SK-N-SH (cell line): ENCODE measurements around the gene PFAS. TPM values are rescaled to one million over a fixed set of nuclear protein-coding genes. Genes with fewer than 3 reads are reported as not detected.

Experiments
- CTCF ChIA-PET: fragments of 300-600, 350-600 bp; formaldehyde crosslinking; extraction: SDS; loops from one replicate; lab custom pipeline; 2021; lab: Yijun Ruan, JAX
- POLR2A ChIA-PET: fragments of 350-600 bp; sonication (Branson Sonifier 250); formaldehyde crosslinking; extraction: SDS; loops from one replicate; lab custom pipeline; 2020; ENCODE audit warnings: antibody characterized with exemption, inconsistent platforms; lab: Yijun Ruan, JAX
- DNase-seq: peaks from one replicate; pipeline ENCODE4 v3.0.0; 2012
- H2AFZ ChIP-seq: fragments of 200-600 bp; sonication (generic); 2 replicates; pipeline ENCODE4 v1.8.1; 2016; ENCODE audit warnings: antibody characterized with exemption, mild to moderate bottlenecking, low read depth
- H3F3A ChIP-seq: fragments of 200-600 bp; sonication (generic); replicated peaks from 2 replicates; pipeline ENCODE3; 2016; ENCODE audit warnings: antibody characterized with exemption, mild to moderate bottlenecking; ENCODE audit not compliant: insufficient read depth
- H3K27ac ChIP-seq, 2 experiments: fragments of 200-500 bp in 1 of 2; fragments of 200-600 bp in 1 of 2; sonication (Bioruptor generic) in 1 of 2; sonication (generic), shearing (Covaris generic) in 1 of 2; 2 replicates each; pipeline versions ENCODE4 v1.5.1 to v1.6.1; 2014 to 2016; ENCODE audit warnings: low read depth in 2 of 2, inconsistent platforms in 1 of 2, low read length in 1 of 2, mild to moderate bottlenecking in 1 of 2, mixed read lengths in 1 of 2
- H3K27me3 ChIP-seq: fragments of 200-600 bp; sonication (generic), shearing (Covaris generic); 2 replicates; pipeline ENCODE4 v1.6.1; 2016; ENCODE audit warnings: mixed run types; ENCODE audit not compliant: insufficient read depth
- H3K36me3 ChIP-seq, 2 experiments: fragments of 200-500 bp in 1 of 2; fragments of 200-600 bp in 1 of 2; sonication (Bioruptor generic) in 1 of 2; sonication (generic) in 1 of 2; replicated peaks in 1 of 2; 2 replicates each; pipeline versions ENCODE3 to v1.5.1; 2014 to 2016; ENCODE audit warnings: low read length in 1 of 2, mild to moderate bottlenecking in 1 of 2; ENCODE audit not compliant: insufficient read depth in 2 of 2, control insufficient read depth in 1 of 2
- H3K4me1 ChIP-seq, 2 experiments: fragments of 200-500 bp in 1 of 2; fragments of 200-600 bp in 1 of 2; sonication (Bioruptor generic) in 1 of 2; sonication (generic), shearing (Covaris generic) in 1 of 2; 2 replicates each; pipeline versions ENCODE4 v1.5.1 to v1.6.1; 2014 to 2016; ENCODE audit warnings: low read depth in 1 of 2, low read length in 1 of 2, mixed run types in 1 of 2; ENCODE audit not compliant: insufficient read depth in 2 of 2, control insufficient read depth in 1 of 2
- H3K4me2 ChIP-seq: fragments of 200-600 bp; sonication (generic), shearing (Covaris generic); 2 replicates; pipeline ENCODE4 v1.6.1; 2017; ENCODE audit warnings: mixed run types
- H3K4me3 ChIP-seq, 2 experiments: fragments of 200-500 bp in 1 of 2; fragments of 200-600 bp in 1 of 2; sonication (Bioruptor generic) in 1 of 2; sonication (generic), shearing (Covaris generic) in 1 of 2; 2 replicates each; pipeline versions ENCODE4 v1.5.1 to v1.8.1; 2014 to 2016; ENCODE audit warnings: low read depth in 2 of 2, inconsistent platforms in 1 of 2, low read length in 1 of 2, mild to moderate bottlenecking in 1 of 2, mixed read lengths in 1 of 2, moderate library complexity in 1 of 2
- H3K79me2 ChIP-seq: fragments of 200-600 bp; sonication (generic); 2 replicates; pipeline ENCODE4 v1.8.1; 2017; ENCODE audit warnings: mild to moderate bottlenecking; ENCODE audit not compliant: insufficient read depth
- H3K9ac ChIP-seq: fragments of 200-600 bp; sonication (generic); 2 replicates; pipeline ENCODE4 v1.6.1; 2017; ENCODE audit warnings: mixed run types
- H3K9me2 ChIP-seq: fragments of 200-600 bp; sonication (generic); 2 replicates; pipeline ENCODE4 v1.6.1; 2017; ENCODE audit warnings: mixed run types
- H3K9me3 ChIP-seq: fragments of 200-600 bp; sonication (generic); 2 replicates; pipeline ENCODE4 v1.6.1; 2017; ENCODE audit warnings: mixed run types, mild to moderate bottlenecking, moderate library complexity
- H4K20me1 ChIP-seq: fragments of 200-600 bp; sonication (generic); 2 replicates; pipeline ENCODE4 v1.6.1; 2017; ENCODE audit warnings: mild to moderate bottlenecking, mixed run types; ENCODE audit not compliant: insufficient read depth
- CHD2 ChIP-seq: fragments of 150-350 bp; IDR thresholded peaks from 2 replicates; pipeline ENCODE4 v1.6.1; 2018; ENCODE audit warnings: low read length; ENCODE audit not compliant: partially characterized antibody
- CTCF ChIP-seq: fragments of 200-600 bp; sonication (generic); IDR thresholded peaks from 2 replicates; pipeline ENCODE4 v1.6.1; 2017; ENCODE audit warnings: antibody characterized with exemption, mild to moderate bottlenecking, moderate library complexity
- ELF1 ChIP-seq: IDR thresholded peaks from 2 replicates; pipeline ENCODE4 v1.4.0; 2012
- EZH2phosphoT487 ChIP-seq: fragments of 200-600 bp; sonication (generic); IDR thresholded peaks from 2 replicates; pipeline ENCODE4 v1.6.1; 2017; ENCODE audit warnings: low read depth, mixed run types, mild to moderate bottlenecking, antibody characterized with exemption, moderate library complexity, borderline replicate concordance
- FOSL2 ChIP-seq: IDR thresholded peaks from 2 replicates; pipeline ENCODE4 v1.4.0; 2012; ENCODE audit warnings: low read depth, mild to moderate bottlenecking, moderate library complexity, borderline replicate concordance
- FOXM1 ChIP-seq: IDR thresholded peaks from 2 replicates; pipeline ENCODE4 v1.4.0; 2012; ENCODE audit warnings: low read depth, mild to moderate bottlenecking
- GATA2 ChIP-seq: sonication (generic); formaldehyde crosslinking; IDR thresholded peaks from 2 replicates; pipeline ENCODE4 v1.5.0; 2020; ENCODE audit warnings: mild to moderate bottlenecking, missing genetic modification reagents
- JUND ChIP-seq: IDR thresholded peaks from 2 replicates; pipeline ENCODE4 v1.4.0; 2012
- MEF2A ChIP-seq: IDR thresholded peaks from 2 replicates; pipeline ENCODE4 v1.4.0; 2012; ENCODE audit warnings: low read depth, borderline replicate concordance
- MXI1 ChIP-seq: IDR thresholded peaks from 2 replicates; pipeline ENCODE4 v1.6.1; 2012; ENCODE audit warnings: mild to moderate bottlenecking, low read depth, low read length, improper control_type of control experiment
- NFIC ChIP-seq: IDR thresholded peaks from 2 replicates; pipeline ENCODE4 v1.4.0; 2012; ENCODE audit warnings: borderline replicate concordance
- NRF1 ChIP-seq: IDR thresholded peaks from 2 replicates; pipeline ENCODE4 v1.6.1; 2012; ENCODE audit warnings: low read depth, mild to moderate bottlenecking, low read length
- POLR2AphosphoS5 ChIP-seq: IDR thresholded peaks from 2 replicates; pipeline ENCODE4 v1.6.1; 2012; ENCODE audit warnings: low read depth, low read length
- RCOR1 ChIP-seq: fragments of 150-350 bp; IDR thresholded peaks from 2 replicates; pipeline ENCODE4 v1.6.1; 2017; ENCODE audit warnings: antibody characterized with exemption, low read length
- REST ChIP-seq: IDR thresholded peaks from 2 replicates; pipeline ENCODE4 v1.6.1; 2012; ENCODE audit warnings: mild to moderate bottlenecking, low read depth, low read length, moderate library complexity
- RFX5 ChIP-seq: IDR thresholded peaks from 2 replicates; pipeline ENCODE4 v1.6.1; 2012; ENCODE audit warnings: mild to moderate bottlenecking, improper control_type of control experiment, low read length
- RXRA ChIP-seq: IDR thresholded peaks from 2 replicates; pipeline ENCODE4 v1.4.0; 2012; ENCODE audit warnings: low read depth, mild to moderate bottlenecking, borderline replicate concordance
- SIN3A ChIP-seq: IDR thresholded peaks from 2 replicates; pipeline ENCODE4 v1.6.1; 2012; ENCODE audit warnings: low read depth, mild to moderate bottlenecking, low read length, moderate library complexity, borderline replicate concordance
- TAF1 ChIP-seq: IDR thresholded peaks from 2 replicates; pipeline ENCODE4 v1.6.1; 2012; ENCODE audit warnings: low read depth, mild to moderate bottlenecking, low read length, moderate library complexity, borderline replicate concordance
- TCF12 ChIP-seq: IDR thresholded peaks from 2 replicates; pipeline ENCODE4 v1.4.0; 2012
- TEAD4 ChIP-seq: IDR thresholded peaks from 2 replicates; pipeline ENCODE4 v1.4.0; 2012; ENCODE audit warnings: mild to moderate bottlenecking, borderline replicate concordance; ENCODE audit not compliant: insufficient read depth
- USF2 ChIP-seq: fragments of 150-350 bp; IDR thresholded peaks from 2 replicates; pipeline ENCODE4 v1.6.1; 2017; ENCODE audit warnings: antibody characterized with exemption, low read length, low read depth, borderline replicate concordance
- YY1 ChIP-seq: IDR thresholded peaks from 2 replicates; pipeline ENCODE4 v1.4.0; 2012; ENCODE audit warnings: low read depth, mild to moderate bottlenecking
- ZBTB33 ChIP-seq: IDR thresholded peaks from 2 replicates; pipeline ENCODE4 v1.4.0; 2012; ENCODE audit warnings: low read depth, borderline replicate concordance
- whole genome bisulfite sequencing: methylation state at CpG from one replicate; pipeline ENCODE4 v1.1.6; 2017; ENCODE audit warnings: low lambda C conversion rate; 5-methylcytosine and 5-hydroxymethylcytosine counted together
- polyA plus RNA-seq, 3 experiments: library from polyadenylated mRNA; depleted of rRNA; stranded (reverse); fragments of >200 nt; gene quantifications; 2 replicates each; pipeline ENCODE4 v1.2.3, GENCODE V29; 2012

Gene PFAS
- polyA plus RNA-seq, 1 of the 3 experiments (the other 2 are of a cell fraction) = 22.4 TPM

- WGBS = 0% methylated on average over 12 of the region's 53 CpGs
- Histone ChIP-seq H3K27ac (peak within 1 kb of the TSS; percentile 85 to 89), H3K9ac (peak within 1 kb of the TSS; percentile 91), H3K27me3 (no peaks in the 10 kb centered on the region), H3K9me2 (no peaks in the 10 kb centered on the region), H3K4me1 (peaks cover 5 to 19% of the 10 kb centered on the region in 2 experiments; a peak in 1 of 4 replicates), H3K4me3 (peak within 1 kb of the TSS; percentile 57 to 95), H3F3A (no peaks in the 10 kb centered on the region), H4K20me1 (no peaks in the 10 kb centered on the region), H3K9me3 (no peaks in the 10 kb centered on the region), H3K4me2 (peak within 1 kb of the TSS; percentile 99), H3K36me3 (no peaks in the 10 kb centered on the region), H3K79me2 (peaks cover 3% of the 10 kb centered on the region), H2AFZ (peak within 1 kb of the TSS; percentile 76)
- DNase-seq = peak; percentile 97
- ChIA-PET POLR2A (interaction anchor here (0.6 to 1.3 kb wide), 4 partner anchors 12 to 67 kb away, joined by 3 to 9 read pairs (median 4); partner anchors contain the start of gene CTC1), CTCF (interaction anchor here (1.0 to 1.4 kb wide), 2 partner anchors 62 to 170 kb away, joined by 4 to 6 read pairs; partner anchors contain the start of gene ALOXE3)
- TF ChIP-seq GATA2 (CRISPR knock-in tag) (no peak), REST (no peak), EZH2phosphoT487 (no peak), CHD2 (no peak), NFIC (no peak; the same call in 1 of the 2 replicates), FOSL2 (no peak), ZBTB33 (no peak), RXRA (no peak), JUND (no peak), TCF12 (no peak), FOXM1 (no peak), ELF1 (no peak), POLR2AphosphoS5 (peak; percentile 77; the same call in 1 of the 2 replicates), SIN3A (peak; percentile 73; the same call in 1 of the 2 replicates), RFX5 (no peak), TEAD4 (no peak), MEF2A (no peak), CTCF (no peak), YY1 (peak; percentile 59; the same call in 1 of the 2 replicates), MXI1 (no peak; the same call in none of the 2 replicates), TAF1 (no peak), NRF1 (peak; percentile 25; the same call in 1 of the 2 replicates), RCOR1 (no peak), USF2 (peak; percentile 38; the same call in 1 of the 2 replicates)
Measured at GRCh38 chr17:8288336-8289102, 39.4 kb downstream of the PFAS start, which contains the start of gene RANGRF. RANGRF (plus strand) TSS chr17:8288670; CDS start chr17:8288789, 119 bp downstream.
